Uterus (tissue), 2 donors: ENCODE data around the gene NUBP2.

Experiments
- POLR2A ChIP-seq, 2 donors: fragments of 450-650 bp; IDR thresholded peaks; one replicate each; pipeline ENCODE4 v1.6.1; 2016; ENCODE audit warnings: antibody characterized with exemption in 2 of 2, mild to moderate bottlenecking in 1 of 2, moderate library complexity in 1 of 2
- TF ChIP-seq, protein P1 (sequence below), 4 experiments: fragments of 200-600 bp in 2 of 4; fragments of 450-650 bp in 2 of 4; sonication (generic) in 2 of 4; IDR thresholded peaks; one replicate each; pipeline ENCODE4 v1.5.1; 2016 to 2019; ENCODE audit warnings: antibody characterized with exemption in 4 of 4, mild to moderate bottlenecking in 2 of 4, moderate library complexity in 1 of 4

DNA sequence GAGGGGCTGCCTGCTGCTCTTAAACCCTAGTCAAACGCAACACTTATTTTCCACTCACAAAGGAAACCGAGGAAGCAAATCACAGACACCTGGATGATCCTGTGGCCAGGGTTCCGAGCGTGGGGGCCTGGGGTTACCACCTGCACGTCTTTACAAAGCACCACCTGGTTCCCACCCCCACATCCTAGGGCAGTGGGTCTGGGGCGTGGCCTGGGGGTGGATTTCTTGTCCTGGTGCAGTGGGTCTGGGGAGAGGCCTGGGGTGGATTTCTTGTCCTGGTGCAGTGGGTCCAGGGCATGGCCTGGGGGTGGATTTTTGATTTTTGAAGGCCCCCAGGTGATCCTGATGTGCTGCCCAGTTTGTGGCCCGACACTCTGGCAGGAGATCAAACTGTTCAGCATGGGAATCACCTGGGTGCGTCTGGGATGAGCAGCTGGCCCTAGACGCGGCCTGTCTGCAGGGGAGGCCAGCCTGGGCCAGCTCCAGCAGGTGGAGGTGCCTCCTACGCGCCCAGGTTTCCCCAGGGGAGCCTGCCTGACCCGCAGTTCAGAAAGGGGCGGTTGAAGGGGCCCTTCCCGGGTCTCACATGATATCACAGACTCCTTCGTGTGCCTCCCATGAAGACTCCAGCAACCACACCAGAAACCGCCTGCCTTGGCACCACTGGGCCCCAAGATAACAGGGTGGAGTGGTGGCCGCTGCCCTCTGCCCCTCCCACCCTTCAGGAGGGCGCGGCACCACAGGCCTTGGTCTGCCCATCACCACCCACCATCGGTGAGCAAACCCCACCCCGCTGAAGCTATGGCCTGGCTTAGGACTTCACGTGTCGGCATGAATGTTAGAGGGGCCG lies 37.6 kb downstream of the NUBP2 start:
- TF ChIP-seq POLR2A (IDR thresholded peaks at IDR 0.05): no peak
- TF ChIP-seq, protein P1, sequence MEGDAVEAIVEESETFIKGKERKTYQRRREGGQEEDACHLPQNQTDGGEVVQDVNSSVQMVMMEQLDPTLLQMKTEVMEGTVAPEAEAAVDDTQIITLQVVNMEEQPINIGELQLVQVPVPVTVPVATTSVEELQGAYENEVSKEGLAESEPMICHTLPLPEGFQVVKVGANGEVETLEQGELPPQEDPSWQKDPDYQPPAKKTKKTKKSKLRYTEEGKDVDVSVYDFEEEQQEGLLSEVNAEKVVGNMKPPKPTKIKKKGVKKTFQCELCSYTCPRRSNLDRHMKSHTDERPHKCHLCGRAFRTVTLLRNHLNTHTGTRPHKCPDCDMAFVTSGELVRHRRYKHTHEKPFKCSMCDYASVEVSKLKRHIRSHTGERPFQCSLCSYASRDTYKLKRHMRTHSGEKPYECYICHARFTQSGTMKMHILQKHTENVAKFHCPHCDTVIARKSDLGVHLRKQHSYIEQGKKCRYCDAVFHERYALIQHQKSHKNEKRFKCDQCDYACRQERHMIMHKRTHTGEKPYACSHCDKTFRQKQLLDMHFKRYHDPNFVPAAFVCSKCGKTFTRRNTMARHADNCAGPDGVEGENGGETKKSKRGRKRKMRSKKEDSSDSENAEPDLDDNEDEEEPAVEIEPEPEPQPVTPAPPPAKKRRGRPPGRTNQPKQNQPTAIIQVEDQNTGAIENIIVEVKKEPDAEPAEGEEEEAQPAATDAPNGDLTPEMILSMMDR (IDR thresholded peaks at IDR 0.05): no peak
